Ishikawa (cell line): ENCODE data around the gene NAT10.

Experiments
- CEBPB ChIP-seq: IDR thresholded peaks from 2 replicates; pipeline ENCODE4 v1.6.1; 2012
- CREB1 ChIP-seq: IDR thresholded peaks from 2 replicates; pipeline ENCODE4 v1.6.1; 2012; ENCODE audit warnings: low read depth
- EGR1 ChIP-seq: IDR thresholded peaks from 2 replicates; pipeline ENCODE4 v1.6.1; 2012
- EP300 ChIP-seq: IDR thresholded peaks from 2 replicates; pipeline ENCODE4 v1.6.1; 2012; ENCODE audit warnings: borderline replicate concordance
- FOXM1 ChIP-seq: IDR thresholded peaks from 2 replicates; pipeline ENCODE4 v1.6.1; 2012; ENCODE audit warnings: low read depth, borderline replicate concordance
- NFIC ChIP-seq: IDR thresholded peaks from 2 replicates; pipeline ENCODE4 v1.6.1; 2012
- RAD21 ChIP-seq: IDR thresholded peaks from 2 replicates; pipeline ENCODE4 v1.6.1; 2012; ENCODE audit warnings: low read depth
- TAF1 ChIP-seq: IDR thresholded peaks from 2 replicates; pipeline ENCODE4 v1.6.1; 2012; ENCODE audit warnings: low read depth, mild to moderate bottlenecking
- TCF12 ChIP-seq: IDR thresholded peaks from 2 replicates; pipeline ENCODE4 v1.6.1; 2012; ENCODE audit warnings: low read depth
- TEAD4 ChIP-seq: IDR thresholded peaks from 2 replicates; pipeline ENCODE4 v1.6.1; 2012
- YY1 ChIP-seq: IDR thresholded peaks from 2 replicates; pipeline ENCODE4 v1.6.1; 2012; ENCODE audit warnings: low read depth
- ZBTB7A ChIP-seq: IDR thresholded peaks from 2 replicates; pipeline ENCODE4 v1.6.1; 2012; ENCODE audit warnings: low read depth
- TF ChIP-seq, protein P1 (sequence below): IDR thresholded peaks from 2 replicates; pipeline ENCODE4 v1.6.1; 2012
- TF ChIP-seq, protein P2 (sequence below): IDR thresholded peaks from 2 replicates; pipeline ENCODE4 v1.6.1; 2012; ENCODE audit warnings: low read depth, mild to moderate bottlenecking
- TF ChIP-seq, protein P3 (sequence below): IDR thresholded peaks from 2 replicates; pipeline ENCODE4 v1.6.1; 2012

Gene NAT10

DNA sequence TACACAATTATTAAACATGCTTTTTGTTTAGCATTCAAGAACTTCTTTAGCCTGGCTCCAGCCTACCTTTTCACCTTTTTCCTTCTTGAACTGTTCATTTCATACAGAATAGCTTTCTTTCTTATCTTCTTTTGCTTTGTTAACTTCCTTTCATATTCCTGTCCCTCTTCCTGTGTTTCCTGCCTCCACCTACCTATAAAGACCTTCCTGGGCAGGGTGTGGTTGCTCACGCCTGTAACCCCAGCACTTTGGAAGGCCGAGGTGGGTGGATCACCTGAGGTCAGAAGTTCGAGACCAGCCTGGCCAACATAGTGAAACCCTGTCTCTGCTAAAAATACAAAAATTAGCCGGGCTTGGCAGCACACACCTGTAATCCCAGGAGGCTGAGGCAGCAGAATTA lies 31.0 kb upstream of the NAT10 start:
- TF ChIP-seq EGR1 = no peak
- TF ChIP-seq EP300 = no peak
- TF ChIP-seq YY1 = no peak
- no peak for TF ChIP-seq FOXM1
- no peak for TF ChIP-seq CREB1
- TF ChIP-seq TAF1 = no peak
- TF ChIP-seq TCF12 = no peak
- TF ChIP-seq, protein P1, sequence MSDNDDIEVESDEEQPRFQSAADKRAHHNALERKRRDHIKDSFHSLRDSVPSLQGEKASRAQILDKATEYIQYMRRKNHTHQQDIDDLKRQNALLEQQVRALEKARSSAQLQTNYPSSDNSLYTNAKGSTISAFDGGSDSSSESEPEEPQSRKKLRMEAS = no peak
- no peak for TF ChIP-seq RAD21
- TF ChIP-seq CEBPB = no peak
- no peak for TF ChIP-seq NFIC
- TF ChIP-seq, protein P2, sequence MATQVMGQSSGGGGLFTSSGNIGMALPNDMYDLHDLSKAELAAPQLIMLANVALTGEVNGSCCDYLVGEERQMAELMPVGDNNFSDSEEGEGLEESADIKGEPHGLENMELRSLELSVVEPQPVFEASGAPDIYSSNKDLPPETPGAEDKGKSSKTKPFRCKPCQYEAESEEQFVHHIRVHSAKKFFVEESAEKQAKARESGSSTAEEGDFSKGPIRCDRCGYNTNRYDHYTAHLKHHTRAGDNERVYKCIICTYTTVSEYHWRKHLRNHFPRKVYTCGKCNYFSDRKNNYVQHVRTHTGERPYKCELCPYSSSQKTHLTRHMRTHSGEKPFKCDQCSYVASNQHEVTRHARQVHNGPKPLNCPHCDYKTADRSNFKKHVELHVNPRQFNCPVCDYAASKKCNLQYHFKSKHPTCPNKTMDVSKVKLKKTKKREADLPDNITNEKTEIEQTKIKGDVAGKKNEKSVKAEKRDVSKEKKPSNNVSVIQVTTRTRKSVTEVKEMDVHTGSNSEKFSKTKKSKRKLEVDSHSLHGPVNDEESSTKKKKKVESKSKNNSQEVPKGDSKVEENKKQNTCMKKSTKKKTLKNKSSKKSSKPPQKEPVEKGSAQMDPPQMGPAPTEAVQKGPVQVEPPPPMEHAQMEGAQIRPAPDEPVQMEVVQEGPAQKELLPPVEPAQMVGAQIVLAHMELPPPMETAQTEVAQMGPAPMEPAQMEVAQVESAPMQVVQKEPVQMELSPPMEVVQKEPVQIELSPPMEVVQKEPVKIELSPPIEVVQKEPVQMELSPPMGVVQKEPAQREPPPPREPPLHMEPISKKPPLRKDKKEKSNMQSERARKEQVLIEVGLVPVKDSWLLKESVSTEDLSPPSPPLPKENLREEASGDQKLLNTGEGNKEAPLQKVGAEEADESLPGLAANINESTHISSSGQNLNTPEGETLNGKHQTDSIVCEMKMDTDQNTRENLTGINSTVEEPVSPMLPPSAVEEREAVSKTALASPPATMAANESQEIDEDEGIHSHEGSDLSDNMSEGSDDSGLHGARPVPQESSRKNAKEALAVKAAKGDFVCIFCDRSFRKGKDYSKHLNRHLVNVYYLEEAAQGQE = no peak
- TF ChIP-seq ZBTB7A = no peak

DNA sequence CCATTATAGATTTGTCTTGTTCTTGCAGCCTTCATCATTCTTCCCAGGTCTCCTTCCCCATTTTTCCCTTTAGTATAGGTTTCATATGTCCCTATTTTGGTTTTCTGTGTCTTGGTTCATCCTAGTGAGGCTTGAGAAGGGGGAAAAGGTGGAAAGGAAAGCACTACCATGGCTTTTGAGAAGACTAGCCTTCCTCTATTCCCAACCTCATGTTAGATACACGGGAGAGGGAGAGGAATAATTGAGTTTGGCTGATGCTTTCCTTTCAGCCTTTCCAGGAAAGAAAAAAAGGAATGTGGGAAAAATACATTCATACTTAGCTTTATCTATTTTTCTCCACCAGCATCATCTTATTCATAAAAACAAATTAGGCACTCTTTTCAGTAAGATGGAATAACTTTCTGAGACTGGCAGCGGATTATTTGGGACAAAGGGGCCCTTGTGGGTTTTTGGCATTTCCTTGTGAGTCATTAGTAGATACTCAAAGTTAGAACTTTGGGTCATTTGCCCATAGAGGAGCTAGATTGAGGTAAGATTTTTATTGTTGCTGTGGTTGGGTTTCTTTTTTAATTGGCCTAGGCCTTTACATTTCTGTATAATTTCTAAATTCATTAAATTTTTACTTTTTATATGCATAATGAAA lies 30.1 kb upstream of the NAT10 start:
- no peak for TF ChIP-seq TCF12
- no peak for TF ChIP-seq TAF1

DNA sequence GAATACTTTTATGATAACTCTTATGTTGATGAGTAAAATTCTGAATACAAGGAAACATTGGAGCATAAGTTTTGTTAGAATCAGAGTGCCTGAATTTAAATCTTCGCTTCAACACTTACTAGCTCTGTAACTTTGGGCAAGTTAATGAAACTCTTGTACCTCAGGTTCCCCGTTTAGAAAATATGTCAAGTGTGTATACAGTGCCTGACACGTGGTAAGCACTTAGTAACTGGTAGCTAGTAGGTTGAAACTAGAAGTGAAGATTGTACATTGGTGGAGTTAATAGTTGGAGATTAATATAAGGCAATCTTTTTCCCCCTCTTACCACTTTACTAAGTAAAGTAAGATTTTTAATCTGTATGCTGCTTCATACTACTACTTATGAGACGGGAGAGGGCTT lies 24.8 kb upstream of the NAT10 start:
- TF ChIP-seq TAF1 (no peak), EP300 (no peak), YY1 (no peak), FOXM1 (no peak), CREB1 (no peak), RAD21 (no peak), EGR1 (no peak), ZBTB7A (no peak), CEBPB (no peak), TEAD4 (no peak), NFIC (no peak)
- TF ChIP-seq, protein P2 = no peak
- TF ChIP-seq, protein P1 = no peak
- TF ChIP-seq, protein P3, sequence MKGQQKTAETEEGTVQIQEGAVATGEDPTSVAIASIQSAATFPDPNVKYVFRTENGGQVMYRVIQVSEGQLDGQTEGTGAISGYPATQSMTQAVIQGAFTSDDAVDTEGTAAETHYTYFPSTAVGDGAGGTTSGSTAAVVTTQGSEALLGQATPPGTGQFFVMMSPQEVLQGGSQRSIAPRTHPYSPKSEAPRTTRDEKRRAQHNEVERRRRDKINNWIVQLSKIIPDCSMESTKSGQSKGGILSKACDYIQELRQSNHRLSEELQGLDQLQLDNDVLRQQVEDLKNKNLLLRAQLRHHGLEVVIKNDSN = no peak

DNA sequence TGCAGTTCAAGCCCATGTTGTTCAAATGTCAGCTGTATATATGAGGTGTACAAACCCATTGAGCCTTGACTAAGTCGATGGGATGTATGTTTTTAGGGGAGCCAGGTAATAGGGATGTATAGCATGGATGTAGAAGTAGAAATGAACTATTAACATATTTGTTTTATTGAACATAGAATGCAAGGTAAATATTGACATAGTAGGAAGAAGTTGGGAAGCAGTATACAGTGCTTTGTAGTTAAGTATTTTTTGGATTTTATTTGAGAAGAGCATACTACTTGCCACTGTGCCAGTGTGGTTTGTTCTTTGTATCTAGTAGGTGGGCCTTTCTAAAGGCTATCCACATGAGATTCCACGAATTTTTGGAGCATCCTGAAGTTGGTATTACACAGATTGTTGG lies 20.8 kb upstream of the NAT10 start:
- TF ChIP-seq EGR1 = no peak
- no peak for TF ChIP-seq TEAD4
- TF ChIP-seq, protein P2 = no peak
- no peak for TF ChIP-seq CEBPB
- TF ChIP-seq CREB1 = no peak
- no peak for TF ChIP-seq FOXM1
- TF ChIP-seq EP300 = no peak
- no peak for TF ChIP-seq YY1
- TF ChIP-seq, protein P3 = no peak
- no peak for TF ChIP-seq ZBTB7A
- TF ChIP-seq, protein P1 = no peak
- no peak for TF ChIP-seq NFIC
- TF ChIP-seq RAD21 = no peak
- no peak for TF ChIP-seq TCF12
- TF ChIP-seq TAF1 = no peak
